HG03025 (cell line): ENCODE data around the gene RCOR1.

Experiments used
- ATAC-seq: cut with Tn5 transposase; IDR thresholded peaks from one replicate; pipeline ENCODE4 v1.9.1; 2021; ENCODE audit warnings: mild to moderate bottlenecking, moderate library complexity; ENCODE audit not compliant: unreplicated experiment, low FRiP score

Gene RCOR1

DNA sequence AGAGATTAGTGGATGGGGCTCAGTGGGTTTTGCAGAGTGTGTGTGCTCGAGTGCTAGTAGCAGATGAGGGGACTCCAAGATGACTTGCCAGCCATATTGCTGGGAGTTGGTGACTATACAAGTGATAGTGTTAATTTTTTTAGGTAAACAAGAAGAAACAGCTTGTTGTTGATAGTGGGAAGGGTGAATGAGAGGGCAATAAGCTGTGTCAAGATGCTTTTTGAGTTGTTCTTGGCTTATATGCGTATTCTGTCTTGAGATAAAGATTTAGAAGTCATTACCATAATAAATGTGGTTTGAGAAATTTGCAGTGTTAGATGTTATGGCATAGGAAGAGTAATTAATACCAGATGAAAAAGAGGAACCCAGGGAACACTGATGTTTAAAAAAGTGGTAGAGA, 75.3 kb downstream of the RCOR1 start:
- no peak for ATAC-seq

DNA sequence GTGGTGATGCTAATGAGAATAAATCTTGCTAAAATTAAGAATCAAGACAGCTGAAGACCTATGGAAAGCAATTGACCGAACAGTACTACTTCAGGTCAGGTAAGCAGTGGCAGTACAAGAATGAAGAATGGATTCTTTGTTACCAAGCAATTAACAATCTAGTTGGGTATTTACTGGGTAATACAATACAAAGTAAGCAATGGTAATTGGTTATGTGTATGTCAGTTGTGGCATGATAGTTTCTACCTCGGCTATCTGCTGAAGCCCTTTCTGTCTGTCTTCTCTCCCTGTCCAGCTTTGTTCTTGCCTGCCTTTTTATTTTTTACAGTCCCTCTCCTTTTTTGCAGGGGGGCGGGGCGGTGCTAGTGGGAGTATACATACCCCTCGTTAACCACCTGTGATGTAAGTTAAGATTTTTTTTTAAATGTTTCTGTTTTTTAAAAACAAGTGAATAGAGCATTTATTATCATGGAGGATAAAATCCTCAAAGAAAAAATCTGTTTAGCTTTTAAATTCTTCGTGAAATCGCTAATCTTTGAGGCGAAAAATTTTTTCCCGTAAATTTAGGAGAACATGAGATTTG, 75.9 kb downstream of the RCOR1 start:
- no peak for ATAC-seq

DNA sequence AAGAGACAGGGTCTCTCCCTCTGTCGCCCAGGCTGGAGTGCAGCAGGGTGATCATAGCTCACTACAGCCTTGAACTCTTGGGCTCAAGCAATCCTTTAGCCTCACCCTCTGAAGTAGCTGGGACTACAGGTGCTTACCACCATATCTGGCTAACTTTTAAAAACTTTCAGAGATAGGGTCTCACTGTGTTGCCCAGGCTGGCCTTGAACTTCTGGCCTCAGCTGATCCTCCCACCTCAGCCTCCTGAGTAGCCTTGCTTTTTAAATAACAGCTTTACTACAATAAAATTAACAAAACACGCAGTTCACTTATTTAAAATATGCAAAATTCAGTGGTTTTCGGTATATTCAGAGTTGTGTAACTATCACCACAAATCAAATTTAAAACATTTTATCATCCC, 79.0 kb downstream of the RCOR1 start:
- no peak for ATAC-seq

DNA sequence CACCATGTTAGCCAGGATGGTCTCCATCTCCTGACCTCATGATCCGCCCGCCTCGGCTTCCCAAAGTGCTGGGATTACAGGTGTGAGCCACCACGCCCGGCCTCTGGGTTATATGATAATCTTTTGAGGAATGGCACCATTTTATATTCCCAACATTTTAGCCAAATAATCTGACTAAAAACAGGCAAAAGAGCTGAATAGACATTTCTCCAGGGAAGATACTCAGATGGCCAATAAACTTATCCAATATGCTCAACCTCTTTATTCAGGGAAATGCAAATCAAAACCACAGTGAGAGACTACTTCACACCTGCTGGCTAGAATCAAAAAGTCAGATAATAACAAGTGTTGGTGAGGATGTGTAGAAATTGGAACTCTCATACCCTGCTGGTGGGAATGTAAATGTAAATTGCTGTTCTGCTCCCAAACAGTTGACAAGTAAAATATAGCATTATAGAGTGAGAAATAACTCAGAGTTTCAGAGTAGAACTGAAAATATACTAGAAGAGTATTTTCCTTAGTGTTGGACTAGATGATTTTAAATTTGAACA, 80.0 kb downstream of the RCOR1 start:
- ATAC-seq, result no peak

DNA sequence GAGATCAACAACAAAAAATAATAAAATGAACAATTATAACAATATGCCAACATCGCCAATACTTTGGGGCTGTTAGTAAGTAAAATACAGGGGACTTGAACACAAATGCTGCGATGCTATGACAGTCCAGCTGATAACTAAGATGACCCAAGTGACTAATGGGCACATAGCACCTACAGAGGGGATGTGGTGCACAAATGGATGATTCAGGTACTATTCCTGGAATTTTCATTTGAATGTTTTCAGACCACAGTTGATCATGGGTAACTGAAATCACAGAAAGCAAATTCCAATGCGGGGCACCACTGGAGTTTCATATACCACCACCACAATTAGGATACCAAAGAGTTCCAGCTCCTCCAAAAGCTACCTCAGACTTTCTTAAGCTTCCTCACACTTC, 82.9 kb downstream of the RCOR1 start:
- ATAC-seq, result no peak

DNA sequence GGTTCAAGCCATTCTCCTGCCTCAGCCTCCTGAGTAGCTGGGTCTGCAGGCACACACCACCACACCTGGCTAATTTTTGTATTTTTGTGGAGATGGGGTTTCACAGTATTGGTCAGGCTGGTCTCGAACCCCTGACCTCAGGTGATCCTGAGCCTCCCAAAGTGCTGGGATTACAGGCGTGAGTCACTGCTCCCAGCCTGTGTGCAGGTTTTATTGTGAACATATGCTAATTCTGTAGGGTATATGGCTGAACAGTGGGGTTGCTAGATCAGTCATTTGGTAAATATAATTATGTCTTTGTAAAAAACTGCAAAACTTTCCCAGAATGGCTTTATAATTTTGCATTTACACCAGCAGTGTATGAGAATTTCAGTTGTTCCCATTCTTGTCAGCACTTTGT, 85.9 kb downstream of the RCOR1 start:
- ATAC-seq, result no peak

DNA sequence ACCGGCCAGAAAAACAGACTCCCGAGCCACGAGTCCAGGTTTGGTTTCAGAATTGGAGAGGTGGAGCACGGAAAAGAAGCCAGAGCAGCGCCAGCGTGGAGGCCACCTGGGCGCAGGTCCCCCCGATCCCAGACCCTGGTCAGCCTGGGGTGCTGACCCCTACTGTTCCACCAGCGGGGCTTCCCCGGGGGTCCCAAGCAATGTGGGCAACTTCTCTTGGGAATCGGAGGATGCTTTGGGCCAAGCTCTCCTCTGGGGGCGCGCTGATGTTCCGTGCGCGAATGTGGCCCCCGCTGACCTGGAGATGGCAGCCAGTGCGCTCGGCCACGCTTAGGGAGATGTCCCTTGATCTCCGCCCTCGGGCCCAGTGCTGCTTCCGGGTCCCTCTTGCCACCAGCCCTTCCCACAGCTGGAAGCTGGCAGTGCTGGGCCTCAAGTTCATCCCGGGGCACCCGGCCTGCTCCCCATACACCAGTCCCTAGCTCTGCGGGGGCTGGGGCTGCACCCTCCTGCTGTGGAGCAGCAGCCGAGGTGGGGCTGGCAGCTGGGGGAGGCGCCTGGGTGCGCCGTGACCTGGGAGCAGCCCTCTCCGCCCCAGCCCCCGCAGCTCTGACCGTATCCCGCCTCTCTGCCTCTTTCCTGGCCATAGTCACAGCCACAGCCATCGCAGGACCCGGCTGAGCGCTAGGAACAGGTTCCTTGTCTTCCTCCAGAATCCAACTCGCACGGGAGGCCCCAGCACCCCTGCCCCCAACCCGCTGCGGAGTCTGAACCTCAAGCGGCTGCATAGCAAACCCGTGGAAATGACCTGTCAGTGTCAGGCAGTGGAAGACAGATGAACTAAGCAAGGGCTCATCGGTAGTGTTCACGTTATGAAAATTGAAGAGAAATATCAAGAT, 91.2 kb downstream of the RCOR1 start:
- no peak for ATAC-seq

DNA sequence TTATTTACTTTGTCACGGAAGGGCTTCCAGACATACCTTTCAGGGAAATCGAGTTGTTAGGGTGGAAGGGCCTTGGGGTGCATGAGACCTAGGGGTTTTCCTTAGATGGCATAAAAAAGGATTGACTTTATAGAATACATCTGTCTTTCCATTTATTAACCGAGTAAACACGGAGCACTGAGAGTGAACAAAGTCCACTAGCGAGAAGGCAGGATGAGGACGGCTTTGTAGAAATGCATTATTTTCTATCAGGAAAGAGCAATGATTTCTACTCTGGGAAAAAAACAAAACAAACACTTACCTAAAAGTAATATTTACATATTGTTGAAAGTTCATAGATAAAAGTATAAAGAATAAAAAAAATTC, 91.8 kb downstream of the RCOR1 start:
- ATAC-seq, result no peak

DNA sequence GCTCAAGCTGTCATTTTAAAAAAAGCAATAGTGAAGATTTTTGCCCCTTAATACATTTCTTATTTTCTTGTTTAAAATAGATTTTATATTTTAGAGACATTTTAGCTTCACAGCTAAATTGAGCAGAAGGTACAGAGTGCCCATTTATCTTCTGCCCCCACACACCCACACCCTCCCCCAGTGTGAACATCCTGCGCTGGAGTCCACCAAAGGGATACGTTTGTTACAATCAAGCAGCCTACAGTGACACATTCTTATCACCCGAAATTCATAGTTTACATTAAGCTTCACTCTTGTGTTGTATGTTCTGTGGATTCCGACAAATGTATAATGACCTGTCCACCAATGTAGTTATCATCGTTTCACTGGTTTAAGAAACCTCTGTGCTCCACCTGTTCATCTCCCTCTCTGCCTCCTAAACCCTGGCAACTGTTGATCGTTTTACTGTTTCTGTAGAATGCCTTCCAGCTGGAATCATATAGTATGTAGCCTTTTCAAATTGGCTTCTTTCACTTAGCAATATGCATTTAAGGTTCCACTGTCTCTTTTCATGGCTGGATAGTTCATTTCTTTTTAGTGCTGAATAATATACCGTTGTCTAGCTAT, 93.8 kb downstream of the RCOR1 start:
- no peak for ATAC-seq

DNA sequence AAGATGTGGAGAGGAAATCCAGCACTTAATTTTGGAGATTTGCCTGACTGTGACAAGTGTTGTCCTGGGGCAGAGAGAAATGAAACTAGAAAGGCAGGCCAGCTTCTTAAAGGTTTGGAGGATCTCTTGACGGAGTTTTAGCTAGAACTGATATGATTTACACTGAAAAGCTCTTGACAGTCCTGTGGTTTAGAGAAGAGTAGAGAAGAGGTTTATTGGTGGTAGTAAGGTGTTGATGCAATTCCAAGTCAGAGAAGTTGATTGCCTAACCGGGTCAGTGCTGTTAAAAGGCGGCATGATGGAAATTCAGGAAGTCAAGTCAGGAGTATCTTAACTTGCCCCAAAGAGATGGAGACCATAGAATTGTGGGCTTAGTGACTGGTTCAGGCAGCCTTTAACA, 95.8 kb downstream of the RCOR1 start:
- no peak for ATAC-seq

DNA sequence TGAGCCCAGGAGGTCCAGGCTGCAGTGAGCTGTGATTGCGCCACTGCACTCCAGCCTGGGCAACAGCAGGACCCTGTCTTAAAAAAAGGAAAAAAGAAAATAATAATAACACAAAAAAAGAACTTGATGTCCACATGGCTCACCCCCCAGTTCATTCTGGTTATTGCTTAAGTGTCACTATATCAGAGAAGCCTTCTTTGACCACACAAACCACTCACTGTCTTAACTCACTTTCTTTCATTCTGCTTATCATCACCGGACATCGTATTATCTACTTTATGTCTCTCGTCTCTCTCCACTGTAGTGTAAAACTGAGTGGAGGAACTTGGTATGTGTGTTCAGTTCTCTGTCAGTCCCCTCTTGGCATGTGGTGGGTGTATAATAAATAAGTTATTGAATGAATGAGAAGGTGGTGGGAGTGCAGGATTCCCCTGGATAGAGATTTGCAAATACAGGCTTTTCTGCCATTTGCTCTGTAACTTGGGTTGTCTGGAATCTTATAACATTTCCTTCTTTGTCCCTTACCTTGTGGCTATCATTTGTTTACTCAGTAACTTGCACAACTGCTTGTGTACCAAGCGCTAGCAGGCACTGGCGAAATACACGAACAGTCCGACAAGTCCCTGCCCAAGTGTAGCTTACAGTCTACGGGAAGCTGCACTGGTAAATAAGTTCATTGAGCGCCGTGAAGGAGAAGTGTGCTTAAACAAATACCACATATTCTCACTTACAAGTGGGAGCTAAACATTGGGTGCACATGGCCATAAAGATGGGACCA, 98.2 kb downstream of the RCOR1 start:
- no peak for ATAC-seq

DNA sequence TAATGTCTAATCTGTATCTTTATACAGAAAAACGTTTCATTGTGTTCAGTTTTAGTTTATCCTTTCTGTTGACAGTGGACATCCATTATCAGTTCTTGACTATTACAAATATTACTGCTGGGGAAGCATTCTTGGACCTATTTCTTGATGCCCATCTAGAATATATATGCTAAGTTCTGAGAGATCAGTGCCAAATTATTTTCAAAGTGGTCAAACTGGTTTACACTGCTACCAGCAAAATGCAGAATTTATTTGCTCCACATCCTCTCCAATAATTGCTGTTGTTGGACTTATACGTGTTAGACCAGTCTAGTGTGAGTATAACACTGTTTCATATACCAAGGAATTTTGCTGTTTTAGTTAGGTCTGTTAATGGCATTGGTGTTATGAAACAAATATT, 99.3 kb downstream of the RCOR1 start:
- ATAC-seq, result no peak

DNA sequence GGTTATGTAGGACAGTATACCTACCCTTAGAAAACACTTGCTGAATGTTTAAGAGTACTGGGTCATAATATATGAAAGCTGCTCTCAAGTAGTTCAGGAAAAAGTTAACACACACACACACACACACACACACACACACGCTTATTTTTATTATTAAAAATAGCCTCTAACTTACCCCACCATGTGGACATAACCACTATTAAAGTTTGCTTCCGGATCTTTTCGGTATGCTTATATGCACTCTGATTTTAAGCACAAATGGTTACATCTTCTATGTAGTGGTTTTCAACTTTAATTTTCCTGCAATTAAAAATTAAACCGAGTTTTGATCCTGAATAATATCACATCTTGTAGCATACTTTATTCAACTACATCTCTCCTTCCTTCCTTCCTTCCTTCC, 99.9 kb downstream of the RCOR1 start:
- no peak for ATAC-seq

DNA sequence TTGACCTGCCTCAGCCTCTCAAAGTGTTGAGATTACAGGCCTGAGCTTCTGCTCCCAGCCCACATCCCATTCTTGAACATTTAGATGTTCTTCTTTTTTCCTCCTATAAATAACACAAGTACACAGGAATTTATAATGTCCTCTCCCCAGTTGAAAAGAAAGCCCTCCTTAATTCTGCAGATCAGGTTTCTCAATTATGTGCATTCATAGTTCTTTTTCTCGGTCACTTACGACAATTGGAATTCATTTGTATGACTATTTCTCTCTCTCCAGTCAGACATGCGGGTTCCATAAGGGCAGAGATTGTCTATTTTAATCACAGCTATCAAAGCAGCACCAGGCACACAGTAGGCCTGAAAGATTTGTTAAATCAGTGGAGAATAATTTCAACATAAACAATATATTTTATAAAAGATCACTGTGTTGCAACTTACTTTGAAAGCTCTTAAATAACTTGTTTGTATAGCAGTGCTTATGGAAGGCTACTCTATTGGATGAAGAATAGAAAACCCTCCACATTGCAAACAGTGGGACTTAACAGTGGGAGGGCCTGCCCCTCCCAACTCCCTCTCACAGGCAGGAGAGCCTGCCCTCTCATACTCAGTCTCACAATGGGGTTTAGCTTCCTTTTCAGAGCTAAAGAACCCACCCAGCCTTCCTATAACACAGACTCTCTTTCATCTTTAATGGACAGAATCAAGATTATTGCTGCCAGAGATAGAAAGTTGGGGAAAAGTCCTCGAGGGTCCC, 100.7 kb downstream of the RCOR1 start:
- no peak for ATAC-seq

DNA sequence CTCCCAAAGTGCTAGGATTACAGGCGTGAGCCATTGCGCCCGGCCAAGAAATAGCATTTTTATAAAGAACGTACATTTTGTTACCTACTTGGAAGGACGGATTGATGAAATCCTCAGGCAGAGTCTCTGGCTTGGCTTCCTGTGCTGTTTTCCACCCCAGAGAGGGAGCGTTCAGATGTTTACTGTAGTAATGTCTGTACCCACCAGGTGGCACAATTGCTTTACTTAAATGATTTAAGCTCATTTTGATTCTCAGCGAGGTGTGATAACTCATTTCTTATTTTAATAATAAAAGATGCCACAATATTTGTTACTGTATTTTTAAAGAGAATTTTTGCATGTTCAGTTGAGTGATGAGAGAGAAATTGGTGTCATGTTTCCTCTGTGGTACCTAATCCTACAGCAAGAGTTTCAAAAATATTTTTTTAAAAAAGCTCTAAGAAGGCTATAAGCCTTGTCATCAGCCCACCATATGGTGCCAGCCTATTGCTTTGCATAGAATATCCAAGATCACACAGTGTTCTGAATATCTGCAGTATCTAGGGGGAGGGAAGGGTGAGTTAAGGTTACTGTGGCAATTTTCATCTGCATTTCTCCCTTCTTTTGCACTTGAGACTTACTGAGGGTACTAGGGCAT, 102.2 kb downstream of the RCOR1 start:
- no peak for ATAC-seq

DNA sequence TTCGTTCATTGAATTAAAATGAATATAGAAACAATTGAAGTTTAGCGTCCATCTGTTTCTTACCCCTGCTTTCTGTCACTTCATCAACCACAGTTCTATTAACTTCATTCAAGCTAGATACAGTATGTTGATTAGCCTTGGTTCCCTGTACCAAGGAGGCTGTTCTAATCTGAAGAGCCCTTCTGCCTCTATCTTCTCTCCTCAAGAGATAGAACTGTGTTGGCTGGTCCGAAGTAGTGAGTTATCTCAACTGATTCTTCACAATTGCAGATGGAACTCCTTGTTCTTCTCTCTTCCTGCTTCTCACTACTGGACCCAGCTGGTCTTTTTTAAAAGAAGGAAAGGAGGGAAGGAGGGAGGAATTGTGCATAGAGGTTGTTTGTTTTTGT, 102.7 kb downstream of the RCOR1 start:
- ATAC-seq, result no peak

DNA sequence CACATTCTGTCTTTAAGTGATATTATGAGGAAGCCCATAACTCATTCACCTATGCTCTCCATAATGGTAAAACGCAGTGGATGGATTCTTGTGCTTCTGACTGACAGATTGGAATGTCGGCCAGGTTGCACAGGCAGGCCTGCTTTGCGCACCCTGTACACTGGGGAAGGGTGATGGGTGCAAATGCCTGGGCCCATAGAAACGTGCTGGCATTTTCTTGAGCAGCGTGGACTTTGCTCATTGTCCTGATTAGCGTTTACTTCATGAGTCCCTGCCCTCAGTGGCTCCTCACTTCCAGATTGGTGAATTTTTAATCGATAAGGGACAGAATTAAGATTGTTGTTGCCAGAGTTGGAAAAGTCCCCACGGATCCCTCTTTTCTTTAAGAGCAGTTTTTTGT, 103.9 kb downstream of the RCOR1 start:
- ATAC-seq, result no peak

DNA sequence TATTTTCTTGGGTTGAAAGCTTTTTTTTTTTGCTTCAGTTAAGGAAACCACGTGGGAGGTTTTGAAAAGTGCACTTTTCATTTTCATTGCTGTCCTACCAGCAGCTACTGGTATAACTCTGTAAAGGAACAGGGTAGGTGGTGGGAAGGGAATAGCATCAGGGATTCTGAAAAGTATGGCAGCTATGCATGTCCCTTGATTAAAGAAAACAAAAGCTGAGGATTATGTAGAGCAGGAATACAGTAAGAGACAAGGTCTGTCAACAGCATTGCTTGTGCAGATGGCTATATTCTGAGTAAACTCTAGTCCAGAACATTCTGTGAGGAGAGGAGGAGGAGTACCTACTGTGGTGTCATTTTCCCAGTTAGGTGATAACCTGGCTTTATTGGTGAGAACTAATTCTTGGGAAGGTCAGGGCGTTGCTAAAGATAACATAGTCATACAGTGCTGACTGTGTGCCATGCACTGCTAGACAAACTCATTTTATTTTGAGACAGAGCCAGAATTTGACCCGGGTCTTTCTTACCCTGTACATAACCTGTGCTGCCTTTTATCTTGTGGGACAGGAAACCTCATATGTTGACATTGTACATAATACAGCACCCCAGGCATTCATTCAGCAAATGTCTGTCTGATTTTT, 104.5 kb downstream of the RCOR1 start:
- no peak for ATAC-seq

DNA sequence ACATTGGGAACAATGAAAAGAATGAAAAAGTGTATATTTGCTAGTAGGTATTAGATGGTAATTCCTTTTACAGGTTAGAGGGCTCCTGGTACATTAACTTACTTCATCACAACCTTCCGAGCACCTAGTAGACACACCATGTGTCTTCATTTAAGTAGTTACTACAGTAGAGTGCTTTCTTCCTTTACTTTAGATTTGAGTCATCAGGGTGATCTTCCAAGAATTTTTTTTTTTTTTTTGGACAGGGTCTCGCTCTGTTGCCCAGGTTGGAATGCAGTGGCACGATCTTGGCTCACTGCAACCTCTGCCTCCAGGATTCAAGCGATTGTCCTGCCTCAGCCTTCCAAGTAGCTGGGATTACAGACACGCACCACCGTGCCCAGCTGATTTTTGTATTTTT, 105.1 kb downstream of the RCOR1 start:
- no peak for ATAC-seq
